Subcutaneous abdominal adipose tissue (tissue), 5 donors: Measurements from ENCODE around the gene INPP5D.

Experiments
- H3K27ac ChIP-seq: one replicate; pipeline ENCODE4 v1.7.0; 2013; ENCODE audit warnings: low read depth, mild to moderate bottlenecking, inconsistent platforms, low read length, moderate library complexity
- H3K27me3 ChIP-seq, 5 donors: one replicate each; pipeline ENCODE4 v1.7.0; 2013; ENCODE audit warnings: low read length in 5 of 5, inconsistent platforms in 1 of 5; ENCODE audit not compliant: control insufficient read depth in 5 of 5, insufficient read depth in 4 of 5
- H3K36me3 ChIP-seq, 5 donors: one replicate each; pipeline ENCODE4 v1.7.0; 2013; ENCODE audit warnings: low read length in 5 of 5; ENCODE audit not compliant: control insufficient read depth in 5 of 5, insufficient read depth in 5 of 5
- H3K4me1 ChIP-seq, 5 donors: one replicate each; pipeline ENCODE4 v1.7.0; 2013; ENCODE audit warnings: low read length in 5 of 5, mild to moderate bottlenecking in 3 of 5, moderate library complexity in 1 of 5; ENCODE audit not compliant: control insufficient read depth in 5 of 5, insufficient read depth in 5 of 5
- H3K4me3 ChIP-seq, 5 donors: one replicate each; pipeline ENCODE4 v1.7.0; 2013; ENCODE audit warnings: low read length in 5 of 5, low read depth in 1 of 5
- H3K9ac ChIP-seq, 5 donors: one replicate each; pipeline ENCODE4 v1.7.0; 2013; ENCODE audit warnings: low read length in 5 of 5, mild to moderate bottlenecking in 4 of 5, moderate library complexity in 3 of 5
- H3K9me3 ChIP-seq, 5 donors: one replicate each; pipeline ENCODE4 v1.7.0; 2013; ENCODE audit warnings: low read length in 5 of 5; ENCODE audit not compliant: control insufficient read depth in 5 of 5
- donor health status: healthy.
- donor health status: healthy.
- donor health status: healthy.
- donor health status: healthy.
- donor health status: healthy.

INPP5D gene

DNA sequence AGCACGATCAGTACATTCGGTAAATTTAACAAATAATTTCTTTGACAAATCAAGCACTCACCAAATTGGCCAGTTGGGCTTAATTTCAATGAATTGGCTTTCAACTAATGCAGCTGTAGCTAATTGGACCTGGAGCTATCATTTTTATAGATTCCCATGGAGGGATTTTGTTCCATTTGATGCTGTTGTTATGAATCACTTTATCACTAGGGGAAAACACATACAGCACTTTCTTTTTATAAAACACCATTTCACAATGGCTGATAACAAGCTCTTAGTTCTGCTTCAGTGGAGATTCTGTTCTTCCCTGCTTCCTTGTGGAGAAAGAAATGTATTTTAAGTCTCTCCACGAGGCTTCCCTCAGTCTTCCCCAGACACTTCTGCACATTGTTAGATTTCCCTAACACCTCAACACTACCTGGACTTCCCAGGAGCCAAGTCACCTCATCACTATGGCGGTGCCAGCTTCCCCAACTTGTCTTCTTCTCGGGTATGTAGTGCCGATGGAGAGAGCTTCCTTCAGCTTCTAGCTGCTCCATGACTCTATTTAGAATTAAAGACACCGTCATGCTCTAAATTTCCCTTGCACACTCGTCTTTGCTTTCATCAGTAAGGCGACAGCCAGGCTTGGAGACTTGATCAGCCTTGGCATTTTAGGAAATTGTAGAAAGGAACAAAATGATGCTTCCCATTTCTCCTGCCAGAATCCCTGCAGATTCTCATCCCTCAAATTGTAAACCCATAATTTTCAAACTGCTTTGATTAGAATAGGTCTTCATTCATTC, 72.0 kb downstream of the INPP5D start:
- H3K4me1 ChIP-seq, result no peaks in the 10 kb centered on the region
- peaks cover 0 to 9% (median 5%) of the 10 kb centered on the region in 5 donors for H3K27me3 ChIP-seq
- peaks cover 0 to 5% (median 3%) of the 10 kb centered on the region in 5 donors for H3K9me3 ChIP-seq
- no peak overlapping the region for H3K27ac ChIP-seq
- no peak overlapping the region for H3K9ac ChIP-seq
- H3K36me3 ChIP-seq, result peaks cover 0 to 54% (median 14%) of the 10 kb centered on the region in 5 donors
- H3K4me3 ChIP-seq, result no peak overlapping the region

DNA sequence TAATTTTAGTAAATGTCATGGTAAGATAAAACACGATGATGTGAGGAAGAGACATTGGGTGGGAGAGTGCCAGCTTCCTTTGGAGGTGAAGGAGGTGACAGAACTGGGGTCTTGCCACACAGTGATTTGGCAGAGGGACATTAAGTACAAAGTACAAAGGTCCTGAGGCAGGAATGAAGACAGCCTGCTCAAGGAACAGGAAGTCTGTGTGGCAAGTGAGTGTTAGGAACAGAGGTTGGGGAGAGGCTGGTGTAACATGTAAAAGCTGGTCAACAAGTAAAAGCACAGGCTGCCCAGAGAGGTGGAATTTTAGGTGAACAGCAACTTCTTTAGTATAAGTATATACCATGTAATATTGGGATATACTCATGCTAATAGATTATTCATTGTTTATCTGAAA, 73.1 kb downstream of the INPP5D start:
- no peak overlapping the region for H3K4me3 ChIP-seq
- peaks cover 0 to 5% (median 3%) of the 10 kb centered on the region in 5 donors for H3K9me3 ChIP-seq
- H3K36me3 ChIP-seq, result peaks cover 0 to 48% (median 14%) of the 10 kb centered on the region in 5 donors
- no peak overlapping the region for H3K27ac ChIP-seq
- H3K27me3 ChIP-seq, result peaks cover 0 to 9% (median 5%) of the 10 kb centered on the region in 5 donors
- no peak overlapping the region for H3K9ac ChIP-seq
- no peaks in the 10 kb centered on the region for H3K4me1 ChIP-seq

DNA sequence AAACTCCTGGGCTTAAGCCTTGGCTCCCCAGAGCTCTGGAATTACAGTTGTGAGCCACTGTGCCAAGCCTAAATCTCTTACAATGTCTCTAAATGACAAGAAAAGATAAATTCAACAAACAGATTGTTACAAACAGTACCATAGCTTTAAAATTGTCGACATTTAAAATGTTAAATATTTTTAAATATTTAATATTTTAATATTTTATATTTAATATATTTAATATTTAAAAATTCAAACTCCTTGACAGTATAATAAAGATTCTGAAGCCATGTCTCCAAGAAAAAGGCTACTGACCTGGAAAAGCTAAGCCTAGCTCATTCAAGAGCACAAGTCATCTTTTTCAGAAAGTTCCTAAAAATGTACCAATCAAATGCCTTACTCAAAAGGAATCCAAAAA, 75.3 kb downstream of the INPP5D start:
- Histone ChIP-seq H3K9me3 (peaks cover 0 to 5% (median 3%) of the 10 kb centered on the region in 5 donors), H3K27ac (no peak overlapping the region), H3K4me3 (no peak overlapping the region), H3K9ac (no peak overlapping the region), H3K4me1 (no peaks in the 10 kb centered on the region), H3K36me3 (peaks cover 0 to 46% (median 16%) of the 10 kb centered on the region in 5 donors), H3K27me3 (peaks cover 0 to 10% (median 6%) of the 10 kb centered on the region in 5 donors)

DNA sequence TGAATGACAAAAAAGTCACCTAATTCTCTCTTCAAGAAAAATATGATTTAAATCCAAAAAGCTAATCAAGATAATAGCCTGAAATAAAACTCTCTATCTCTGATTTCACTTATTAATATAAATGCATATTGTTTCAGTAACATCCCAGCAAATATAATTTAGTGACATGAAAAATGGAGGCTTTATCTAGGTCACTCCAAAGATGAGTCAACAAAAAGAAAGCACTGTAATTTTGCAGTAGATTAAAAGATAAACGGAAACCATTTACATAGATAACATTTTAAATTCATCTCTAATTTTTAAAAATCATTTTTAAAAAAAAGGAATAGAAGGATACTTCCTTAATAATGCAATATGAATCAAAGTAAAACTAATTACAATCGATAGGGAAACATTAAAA, 76.9 kb downstream of the INPP5D start:
- Histone ChIP-seq H3K9ac (no peak overlapping the region), H3K9me3 (peaks cover 0 to 5% (median 3%) of the 10 kb centered on the region in 5 donors), H3K27ac (no peak overlapping the region), H3K27me3 (peaks cover 0 to 10% (median 5%) of the 10 kb centered on the region in 5 donors), H3K4me1 (no peaks in the 10 kb centered on the region), H3K4me3 (no peak overlapping the region), H3K36me3 (peaks cover 0 to 43% (median 12%) of the 10 kb centered on the region in 5 donors)

DNA sequence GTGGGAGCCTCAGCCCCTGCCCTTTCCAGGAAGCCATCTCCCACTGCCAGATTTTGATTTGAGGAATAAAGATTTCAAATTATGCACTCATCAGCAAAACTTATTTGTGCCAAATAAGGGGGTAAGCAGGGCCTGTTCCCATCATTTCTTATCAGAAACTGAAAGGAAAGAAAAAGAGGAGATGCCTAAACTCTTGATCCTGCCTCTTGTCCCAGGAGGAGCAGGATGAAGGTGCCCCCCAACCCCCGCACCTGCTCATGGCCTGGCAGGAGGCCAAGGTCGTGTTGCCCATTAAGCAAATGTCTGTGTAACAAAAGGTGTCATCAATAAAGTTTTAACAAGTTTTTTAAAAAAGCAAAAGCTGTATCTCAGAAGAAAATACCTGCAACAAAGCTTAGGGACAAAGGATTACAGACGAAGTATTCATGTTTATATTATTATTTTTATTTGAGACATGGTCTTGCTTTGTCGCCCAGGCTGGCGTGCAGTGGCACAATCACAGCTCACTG, 80.0 kb downstream of the INPP5D start:
- peaks cover 0 to 5% (median 3%) of the 10 kb centered on the region in 5 donors for H3K9me3 ChIP-seq
- H3K9ac ChIP-seq, result no peak overlapping the region
- peaks cover 0 to 9% (median 4%) of the 10 kb centered on the region in 5 donors for H3K27me3 ChIP-seq
- H3K4me1 ChIP-seq, result no peaks in the 10 kb centered on the region
- H3K36me3 ChIP-seq, result peaks cover 0 to 41% (median 12%) of the 10 kb centered on the region in 5 donors
- no peak overlapping the region for H3K4me3 ChIP-seq
- H3K27ac ChIP-seq, result no peak overlapping the region

DNA sequence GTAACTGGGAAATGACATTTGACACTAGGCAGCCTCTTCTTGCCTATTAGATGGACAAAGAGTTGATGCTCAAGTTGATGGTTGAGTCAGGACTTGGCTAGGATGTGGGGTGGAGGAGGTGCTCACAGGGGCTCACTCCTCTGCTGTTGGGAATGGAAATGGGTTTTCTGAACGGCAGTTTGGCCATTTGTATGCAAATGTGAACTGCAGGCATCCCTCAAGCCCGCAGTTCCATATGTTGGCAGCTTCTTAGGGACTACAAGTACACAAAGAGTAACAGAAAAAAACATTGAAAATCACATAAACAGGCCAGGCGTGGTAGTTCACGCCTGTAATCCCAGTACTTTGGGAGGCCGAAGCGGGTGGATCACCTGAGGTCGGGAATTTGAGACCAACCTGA, 80.8 kb downstream of the INPP5D start:
- H3K9me3 ChIP-seq, result peaks cover 0 to under 1% (median 0%) of the 10 kb centered on the region in 5 donors
- H3K4me1 ChIP-seq, result no peaks in the 10 kb centered on the region
- H3K27ac ChIP-seq, result no peak overlapping the region
- H3K27me3 ChIP-seq, result peaks cover 0 to 13% (median 4%) of the 10 kb centered on the region in 5 donors
- peaks cover 0 to 45% (median 12%) of the 10 kb centered on the region in 5 donors for H3K36me3 ChIP-seq
- no peak overlapping the region for H3K9ac ChIP-seq
- H3K4me3 ChIP-seq, result no peak overlapping the region

DNA sequence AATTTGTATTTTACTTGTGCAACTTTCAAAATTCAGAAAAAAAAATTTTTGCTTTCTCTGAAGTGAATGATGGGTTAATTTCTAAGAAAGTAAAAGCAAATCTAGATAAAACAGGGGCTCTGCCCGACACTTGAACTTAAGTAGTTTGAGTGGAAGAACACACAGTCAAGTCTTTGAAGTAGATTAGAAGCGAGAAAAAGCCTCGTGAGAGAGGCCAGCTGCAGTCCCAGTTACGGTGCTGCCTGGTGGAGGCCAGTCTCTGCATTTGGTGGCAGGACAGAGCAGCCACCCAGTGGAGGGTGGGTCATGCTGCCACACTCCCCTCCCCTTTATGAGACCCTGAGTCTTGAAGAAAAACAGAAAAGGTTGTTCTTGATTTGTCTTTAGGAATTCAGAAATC, 81.8 kb downstream of the INPP5D start:
- Histone ChIP-seq H3K4me3 (no peak overlapping the region), H3K9me3 (no peaks in the 10 kb centered on the region), H3K27me3 (peaks cover 0 to 13% (median 4%) of the 10 kb centered on the region in 5 donors), H3K9ac (no peak overlapping the region), H3K36me3 (peaks cover 0 to 54% (median 18%) of the 10 kb centered on the region in 5 donors), H3K27ac (no peak overlapping the region), H3K4me1 (no peaks in the 10 kb centered on the region)

DNA sequence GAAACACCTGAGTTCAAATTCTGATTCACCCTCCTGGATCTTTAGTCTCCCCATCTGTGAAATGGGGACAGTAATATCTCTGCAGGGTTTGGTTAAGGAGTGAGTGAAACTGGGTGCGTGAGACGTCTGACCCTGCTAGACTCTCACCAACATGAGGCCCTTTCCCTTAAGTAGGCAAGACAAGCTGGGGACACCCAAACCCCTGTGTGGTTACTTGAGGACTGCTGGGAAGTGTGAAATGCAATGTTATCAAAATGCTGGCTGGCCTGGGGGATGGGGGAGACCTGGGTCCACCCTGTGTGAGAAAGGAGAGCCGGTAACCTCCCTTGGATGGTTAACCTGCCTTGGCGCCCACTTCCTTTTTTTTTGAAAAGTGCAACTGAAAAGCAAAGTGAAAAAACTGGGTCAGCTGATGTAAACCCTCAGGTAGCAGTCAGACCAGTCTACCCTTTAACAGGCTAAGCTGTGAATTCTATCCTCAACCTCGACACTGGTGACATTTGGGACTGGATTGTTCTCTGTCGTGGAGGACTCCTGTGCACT, 82.3 kb downstream of the INPP5D start:
- no peaks in the 10 kb centered on the region for H3K9me3 ChIP-seq
- peaks cover 0 to 59% (median 23%) of the 10 kb centered on the region in 5 donors for H3K36me3 ChIP-seq
- H3K27ac ChIP-seq, result no peak overlapping the region
- H3K9ac ChIP-seq, result no peak overlapping the region
- H3K4me1 ChIP-seq, result no peaks in the 10 kb centered on the region
- H3K4me3 ChIP-seq, result no peak overlapping the region
- H3K27me3 ChIP-seq, result peaks cover 0 to 13% (median 4%) of the 10 kb centered on the region in 5 donors

DNA sequence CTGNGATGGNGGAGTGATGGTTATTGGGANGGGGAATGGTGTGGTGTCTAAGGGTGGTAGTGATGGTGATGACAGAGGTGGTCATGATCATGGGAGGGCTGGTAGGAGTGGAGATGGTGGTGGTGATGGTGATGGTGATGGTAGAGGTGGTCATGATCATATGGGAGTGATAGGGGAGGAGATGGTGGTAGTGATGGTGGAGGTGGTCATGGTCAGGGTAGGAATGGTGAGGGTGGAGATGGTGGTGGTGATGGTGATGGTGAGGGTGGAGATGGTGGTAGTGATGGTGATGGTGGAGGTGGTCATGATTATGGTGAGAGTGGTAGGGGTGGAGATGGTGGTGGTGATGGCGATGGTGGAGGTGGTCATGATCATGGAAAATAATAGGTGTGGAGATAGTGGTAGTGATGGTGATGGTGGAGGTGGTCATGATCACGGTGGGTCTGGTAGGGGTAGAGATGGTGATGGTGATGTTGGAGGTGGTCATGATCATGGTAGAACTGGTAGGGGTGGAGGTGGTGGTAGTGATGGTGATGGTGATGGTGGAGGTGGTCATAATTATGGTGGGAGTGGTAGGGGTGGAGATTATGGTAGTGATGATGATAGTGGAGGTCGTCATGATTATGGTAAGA, 83.7 kb downstream of the INPP5D start:
- Histone ChIP-seq H3K9ac (no peak overlapping the region), H3K4me3 (no peak overlapping the region), H3K36me3 (peaks cover 0 to 72% (median 34%) of the 10 kb centered on the region in 5 donors), H3K27me3 (peaks cover 0 to 13% (median 4%) of the 10 kb centered on the region in 5 donors), H3K9me3 (no peaks in the 10 kb centered on the region), H3K4me1 (no peaks in the 10 kb centered on the region), H3K27ac (no peak overlapping the region)
